SK-N-SH treated with all-trans-retinoic acid at 6 μM for 48 hours (cell line): ENCODE data around the gene ERVK3-1.

ENCODE experiments used
- PATZ1 ChIP-seq: fragments of 250-450 bp; sonication (Bioruptor Pico); IDR thresholded peaks from 2 replicates; pipeline ENCODE4 v1.8.0; 2020; ENCODE audit warnings: mild to moderate bottlenecking, moderate library complexity, borderline replicate concordance
- TF ChIP-seq, protein P1 (sequence below): fragments of 250-450 bp; sonication (Bioruptor Pico); IDR thresholded peaks from 2 replicates; pipeline ENCODE4 v1.5.1; 2020; ENCODE audit warnings: low read depth, mild to moderate bottlenecking, moderate library complexity

- TF ChIP-seq, protein P1, sequence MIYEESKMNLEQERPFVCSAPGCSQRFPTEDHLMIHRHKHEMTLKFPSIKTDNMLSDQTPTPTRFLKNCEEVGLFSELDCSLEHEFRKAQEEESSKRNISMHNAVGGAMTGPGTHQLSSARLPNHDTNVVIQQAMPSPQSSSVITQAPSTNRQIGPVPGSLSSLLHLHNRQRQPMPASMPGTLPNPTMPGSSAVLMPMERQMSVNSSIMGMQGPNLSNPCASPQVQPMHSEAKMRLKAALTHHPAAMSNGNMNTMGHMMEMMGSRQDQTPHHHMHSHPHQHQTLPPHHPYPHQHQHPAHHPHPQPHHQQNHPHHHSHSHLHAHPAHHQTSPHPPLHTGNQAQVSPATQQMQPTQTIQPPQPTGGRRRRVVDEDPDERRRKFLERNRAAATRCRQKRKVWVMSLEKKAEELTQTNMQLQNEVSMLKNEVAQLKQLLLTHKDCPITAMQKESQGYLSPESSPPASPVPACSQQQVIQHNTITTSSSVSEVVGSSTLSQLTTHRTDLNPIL (CRISPR knock-in tag): no peak
- no peak for TF ChIP-seq PATZ1 (CRISPR knock-in tag)
Measured at GRCh38 chr19:58315580-58315979, 10.4 kb downstream of the ERVK3-1 start.
